Stimulated activated CD4-positive, alpha-beta T cell treated with anti-CD3 and anti-CD28 coated beads, TNF-alpha, amount 100 ng/mL, for 48 hours (primary cell): Measurements from ENCODE around the gene NKD2.
"Not testable (repeated sequence)": the region's sequence is repeated elsewhere in the genome, so short reads cannot be mapped to it uniquely, and the experiment has no call there.

ENCODE experiments used
- DNase-seq, 3 donors: peaks; one replicate each; pipeline ENCODE4 v3.0.0-alpha.2; 2020; ENCODE audit warnings: low read depth in 3 of 3

The NKD2 gene

DNA sequence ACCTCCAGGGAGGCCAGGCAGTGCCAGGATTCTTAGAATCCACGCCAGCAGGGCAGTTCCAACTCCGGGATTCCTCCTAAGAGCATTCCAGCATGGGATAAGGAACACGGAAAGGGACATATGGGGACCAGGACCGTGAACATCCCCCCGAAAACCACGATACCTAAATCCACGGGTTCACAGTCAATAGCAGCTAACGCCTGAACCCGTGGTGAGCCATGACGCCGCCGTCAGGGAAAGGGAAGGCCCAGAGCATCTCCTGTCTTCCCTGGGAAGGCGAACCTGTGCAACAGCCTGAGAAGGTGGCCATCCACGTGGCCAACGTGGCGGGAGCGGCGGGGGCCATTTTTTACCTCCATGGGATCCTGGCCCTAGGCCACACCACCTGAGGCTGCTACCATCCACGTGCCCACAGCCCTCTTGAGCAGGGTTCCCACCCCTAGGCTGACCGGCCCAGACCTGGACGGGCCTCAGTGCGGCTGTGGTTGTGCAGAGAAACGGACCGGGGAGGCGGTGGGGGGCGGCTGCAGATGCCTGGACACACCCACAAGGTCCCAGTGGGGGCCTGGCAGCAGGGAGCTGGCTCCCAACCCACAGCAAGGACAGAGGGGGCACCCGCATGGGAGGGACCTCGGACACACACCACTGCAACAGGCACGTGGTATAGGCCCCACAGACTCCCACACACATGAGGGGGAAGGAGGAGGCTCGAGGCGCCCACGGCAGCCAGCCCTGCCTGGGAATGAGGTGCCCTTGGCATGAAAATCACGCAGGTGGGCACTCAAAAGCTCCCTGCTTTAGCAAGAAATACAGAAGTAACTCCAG is 60.5 kb downstream of the NKD2 start:
- no peak for DNase-seq

DNA sequence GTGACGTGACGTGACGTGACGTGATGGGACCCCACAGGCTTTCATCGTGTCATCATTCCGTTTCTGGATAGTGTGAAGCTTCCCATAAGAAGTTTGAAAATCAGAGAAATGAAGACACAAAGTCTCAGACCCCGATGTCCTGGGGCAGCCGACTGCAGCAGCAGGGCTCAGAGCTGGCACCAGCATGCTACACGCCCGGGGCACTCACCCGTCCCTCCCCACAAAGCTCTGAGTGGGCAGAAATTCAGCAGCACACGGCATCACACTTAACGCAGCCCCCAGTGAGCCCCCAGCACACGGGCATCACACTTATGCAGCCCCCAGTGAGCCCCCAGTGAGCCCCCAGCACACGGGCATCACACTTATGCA is 61.1 kb downstream of the NKD2 start:
- no peak for DNase-seq

DNA sequence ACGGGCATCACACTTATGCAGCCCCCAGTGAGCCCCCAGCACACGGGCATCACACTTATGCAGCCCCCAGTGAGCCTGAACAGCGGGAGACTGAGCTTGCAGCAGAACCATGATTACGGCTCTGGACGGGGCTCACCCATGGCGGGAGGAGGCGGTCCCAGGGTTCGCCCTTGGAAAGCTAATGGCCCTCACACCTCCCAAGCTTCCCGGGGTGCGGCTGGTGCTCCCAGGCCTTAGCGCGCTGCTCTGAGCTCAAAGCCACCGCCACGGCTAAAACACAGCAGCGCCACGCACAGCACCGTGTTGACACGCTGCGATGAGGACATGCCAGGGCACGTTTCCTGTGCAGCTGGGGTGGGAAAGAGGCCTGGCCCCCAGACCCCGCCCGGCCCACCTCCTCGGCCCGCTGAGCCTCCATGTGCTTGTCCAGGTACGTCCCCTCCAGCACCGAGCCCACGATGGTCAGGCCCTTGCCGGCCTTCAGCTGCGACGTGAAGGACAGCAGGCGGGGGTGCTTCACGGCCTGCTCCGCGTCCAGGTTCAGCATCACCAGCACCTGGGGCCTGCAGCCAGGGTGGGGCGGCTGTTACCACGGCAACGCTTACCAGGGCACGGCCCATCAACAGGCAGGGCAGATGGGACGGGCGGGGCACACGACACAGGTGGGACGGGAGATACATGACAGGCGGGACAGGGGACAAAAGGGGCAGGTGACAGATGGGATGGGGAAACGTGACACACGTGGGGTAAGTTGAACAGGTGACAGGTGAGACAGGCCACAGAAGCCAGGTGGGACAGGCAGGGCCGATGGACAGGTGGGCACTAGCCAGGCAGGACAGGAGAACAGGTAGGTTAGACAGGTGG is 64.9 kb downstream of the NKD2 start:
- no peak for DNase-seq

DNA sequence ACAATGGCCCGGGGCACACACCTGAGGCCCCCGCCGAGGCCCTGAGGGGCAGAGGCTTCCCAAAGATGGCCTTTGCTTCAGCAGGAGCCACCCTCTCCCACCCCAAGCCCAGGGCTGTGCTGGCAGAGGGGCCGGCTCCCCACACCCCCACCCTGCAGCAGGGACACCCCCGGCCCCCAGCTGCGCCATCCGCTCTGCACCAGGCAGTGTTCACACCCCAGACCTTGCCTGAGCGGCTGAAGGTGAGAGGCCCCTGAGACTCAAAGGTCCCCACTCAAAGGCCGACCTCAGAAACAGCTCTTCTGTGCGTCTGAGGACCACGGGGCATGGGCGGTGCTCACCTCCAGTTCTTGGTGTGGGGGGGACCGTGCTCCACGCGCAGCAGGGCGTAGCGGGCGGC is 65.6 kb downstream of the NKD2 start:
- DNase-seq, result no peak

DNA sequence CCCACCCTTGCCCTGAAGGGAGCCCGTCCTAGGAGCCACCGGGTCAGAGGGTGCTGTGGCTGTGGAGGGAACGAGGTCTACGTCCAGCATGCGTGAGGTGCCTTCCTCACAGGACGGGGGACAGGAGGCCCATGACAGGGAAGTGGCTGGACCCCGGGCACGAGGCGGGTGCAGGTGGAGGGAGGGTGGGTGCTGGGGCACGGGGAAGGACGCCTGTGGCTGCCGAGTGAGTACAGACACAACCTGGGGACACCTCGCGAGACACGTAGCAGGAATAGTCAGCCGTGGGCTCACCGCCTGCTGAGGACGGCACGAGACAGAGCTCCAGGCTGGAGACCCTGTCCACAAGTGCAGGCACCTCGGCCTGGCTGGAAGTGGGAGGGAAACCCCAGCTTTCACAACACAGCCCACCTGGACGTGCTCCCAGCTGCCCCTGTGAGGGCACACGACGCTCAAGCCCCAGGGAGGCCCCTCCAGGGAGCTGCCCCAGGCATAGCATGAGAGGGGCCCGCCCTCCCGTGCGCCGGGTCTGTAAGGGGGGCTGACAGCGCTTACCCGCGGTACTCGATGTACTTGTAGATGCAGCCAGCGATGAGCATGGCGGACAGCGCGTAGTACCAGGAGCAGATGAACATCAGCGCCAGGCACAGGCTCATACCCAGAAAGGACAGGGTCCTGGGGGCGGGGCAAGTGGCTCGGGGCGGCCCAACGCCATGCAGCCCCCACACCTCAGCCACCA is 66.4 kb downstream of the NKD2 start:
- DNase-seq, result no peak

DNA sequence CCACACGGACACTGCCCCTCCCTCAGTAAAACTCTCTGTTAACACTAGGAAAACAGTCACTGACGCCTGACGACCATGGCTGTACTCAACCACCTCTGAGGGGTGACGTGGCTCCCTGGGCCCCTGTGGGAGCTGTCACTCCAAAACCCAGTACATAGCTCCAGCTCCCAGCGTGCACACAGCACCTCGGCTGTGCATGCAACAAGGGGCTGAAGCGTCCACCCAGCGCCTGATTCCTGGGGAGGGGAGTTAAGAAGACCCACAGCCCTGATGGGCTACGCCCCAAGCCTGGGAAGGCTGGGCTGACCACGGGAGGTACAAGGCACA is 66.9 kb downstream of the NKD2 start:
- no peak for DNase-seq

DNA sequence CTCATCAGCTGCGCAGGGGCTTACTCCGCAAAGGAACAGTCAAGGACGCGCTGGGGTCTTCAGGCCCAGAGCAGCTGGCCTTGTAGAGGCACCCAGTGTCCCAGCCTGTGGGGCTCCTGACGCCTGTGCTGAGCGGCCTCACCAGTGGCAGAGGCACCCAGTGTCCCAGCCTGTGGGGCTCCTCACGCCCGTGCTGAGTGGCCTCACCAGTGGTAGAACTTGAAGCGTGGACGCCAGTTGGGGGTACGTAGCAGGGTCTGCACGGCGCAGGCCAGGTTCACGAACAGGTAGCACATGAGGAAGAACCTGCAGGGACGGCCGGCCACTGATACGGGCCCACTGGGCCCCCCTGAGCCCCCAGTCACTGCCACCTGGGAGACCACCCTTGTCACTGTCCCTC is 67.3 kb downstream of the NKD2 start:
- no peak for DNase-seq

DNA sequence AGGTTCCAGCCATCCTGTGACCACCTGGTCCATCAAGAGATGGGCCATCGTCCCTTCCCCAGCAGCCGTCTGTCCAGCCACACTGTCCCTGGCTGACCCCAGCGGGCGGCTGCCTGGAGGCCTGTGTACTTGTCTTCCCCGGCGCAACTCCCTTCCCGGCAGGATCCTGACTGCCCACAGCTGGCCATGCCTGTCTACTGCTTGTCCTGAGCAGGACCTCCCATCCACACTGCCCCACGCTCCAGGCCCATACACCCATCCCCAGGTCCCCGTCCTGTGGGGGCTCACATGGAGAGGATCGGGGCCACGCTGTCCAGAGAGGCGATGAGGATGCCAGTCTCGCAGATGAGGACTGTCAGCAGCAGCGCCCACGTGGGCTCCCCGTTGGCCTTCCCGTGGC is 67.8 kb downstream of the NKD2 start:
- DNase-seq, result no peak

DNA sequence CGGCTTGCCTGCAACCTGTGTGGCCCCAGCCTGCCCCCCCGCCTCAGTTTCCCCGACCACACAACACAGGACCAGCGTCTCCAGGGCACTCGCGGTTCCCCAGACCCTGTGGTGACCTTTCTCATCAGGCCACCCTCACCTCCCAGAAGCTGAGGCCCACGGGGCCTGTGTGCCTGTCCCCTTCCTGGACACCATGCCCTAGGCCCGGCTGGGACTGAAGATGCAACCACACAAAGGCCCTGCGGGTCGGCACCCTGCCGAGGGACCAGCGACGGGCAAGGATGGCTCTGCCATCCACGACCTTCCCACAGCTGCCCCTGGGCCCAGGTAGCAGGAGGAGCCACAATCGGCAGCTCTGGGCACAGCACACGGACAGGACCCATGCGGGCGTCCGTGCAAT is 68.4 kb downstream of the NKD2 start:
- no peak for DNase-seq

DNA sequence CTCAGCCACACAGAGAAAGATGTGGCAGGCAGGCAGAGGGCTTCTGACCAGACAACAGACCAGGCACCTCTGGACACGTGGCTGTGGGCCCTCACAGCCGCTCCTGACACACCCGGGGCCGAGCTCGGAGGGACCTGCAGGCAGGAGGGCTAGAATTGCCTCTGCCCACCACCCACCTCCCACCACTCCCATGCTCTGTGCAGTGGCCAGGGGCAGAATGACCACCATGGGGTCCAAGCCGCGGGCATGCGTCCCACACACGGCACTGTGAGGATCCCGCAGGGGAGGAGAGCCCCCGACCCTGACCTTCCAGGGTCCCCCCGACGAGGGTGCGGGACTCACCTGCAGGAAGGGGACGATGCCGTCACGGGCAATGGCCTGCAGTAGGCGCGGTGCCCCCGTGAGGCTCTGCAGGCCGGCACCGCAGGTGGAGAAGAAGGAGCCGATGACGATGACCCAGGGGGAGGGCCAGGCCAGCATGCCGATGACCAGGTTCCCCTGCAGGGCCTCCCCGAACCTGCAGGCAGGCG is 69.0 kb downstream of the NKD2 start:
- no peak for DNase-seq

DNA sequence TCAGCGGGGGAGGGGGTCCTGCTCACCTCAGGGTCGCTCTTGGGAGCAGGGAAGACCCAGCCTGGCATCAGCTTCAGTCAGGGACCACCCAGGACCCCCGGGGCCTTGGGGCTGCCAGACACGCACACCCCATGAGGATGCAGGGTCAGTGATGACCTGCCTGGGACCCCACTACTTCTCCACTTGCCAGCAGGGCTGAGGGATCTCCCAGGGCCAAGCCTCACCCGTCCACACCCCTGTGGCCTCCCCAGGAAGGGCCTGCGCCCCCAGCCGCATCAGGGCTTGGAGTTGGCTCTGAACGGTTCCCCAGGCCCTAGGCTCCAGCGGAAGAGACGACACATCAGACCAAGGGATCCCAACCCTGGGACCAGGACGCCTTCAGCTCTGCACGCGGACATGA is 69.6 kb downstream of the NKD2 start:
- DNase-seq, result no peak

DNA sequence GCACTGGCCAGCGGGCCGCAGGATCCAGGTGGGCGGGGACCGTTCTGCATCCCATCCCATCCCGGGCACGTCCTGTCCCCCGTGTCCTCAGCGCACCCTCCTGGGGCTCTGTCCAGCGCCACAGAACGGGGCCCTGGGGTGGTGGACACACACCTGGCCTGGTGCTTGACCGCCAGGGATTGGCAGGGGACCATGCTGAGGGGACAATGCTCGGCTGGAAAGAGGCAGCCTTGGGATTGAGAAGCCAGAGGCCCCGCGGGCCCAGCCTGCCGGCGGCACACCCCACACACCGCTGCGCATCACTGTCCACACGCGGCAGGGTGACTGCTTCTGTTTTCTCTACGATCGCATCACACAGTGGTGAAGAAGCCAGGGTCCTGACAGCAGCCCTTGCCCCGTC is 70.2 kb downstream of the NKD2 start:
- DNase-seq, result no peak

DNA sequence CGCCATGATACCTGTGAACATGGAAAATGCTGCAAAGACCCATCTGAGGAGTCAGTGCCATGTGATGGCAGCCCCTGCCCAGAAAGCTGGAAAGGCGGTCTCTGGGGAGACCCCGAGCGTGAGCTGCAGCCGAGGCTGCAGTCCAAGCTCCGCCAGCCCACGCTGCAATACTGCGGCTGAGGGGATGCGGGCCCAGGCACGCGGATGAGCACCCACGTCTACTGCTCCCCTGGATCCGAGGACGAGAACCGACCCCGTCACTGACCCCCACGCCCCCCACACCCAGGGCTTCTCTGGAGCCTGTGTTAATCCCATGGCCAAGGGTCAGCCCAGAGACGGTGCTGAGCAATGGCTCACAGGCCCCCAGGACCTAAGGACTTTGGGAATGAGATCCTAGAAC is 70.9 kb downstream of the NKD2 start:
- DNase-seq, result no peak

DNA sequence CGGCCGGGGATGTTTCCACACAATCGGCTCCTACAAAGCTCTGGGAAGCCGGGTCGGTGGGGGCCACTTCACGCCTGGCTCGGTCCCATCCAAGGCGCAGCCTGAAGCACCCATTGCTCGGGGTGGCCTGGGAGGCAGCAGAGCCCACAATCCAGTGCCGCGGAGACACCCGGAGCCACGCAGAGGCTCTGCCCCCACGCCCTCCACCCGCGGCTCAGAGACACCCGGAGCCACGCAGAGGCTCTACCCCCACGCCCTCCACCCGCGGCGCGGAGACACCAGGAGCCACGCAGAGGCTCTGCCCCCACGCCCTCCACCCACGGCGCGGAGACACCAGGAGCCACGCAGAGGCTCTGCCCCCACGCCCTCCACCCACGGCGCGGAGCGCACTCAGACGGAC is 71.4 kb downstream of the NKD2 start:
- no peak for DNase-seq

DNA sequence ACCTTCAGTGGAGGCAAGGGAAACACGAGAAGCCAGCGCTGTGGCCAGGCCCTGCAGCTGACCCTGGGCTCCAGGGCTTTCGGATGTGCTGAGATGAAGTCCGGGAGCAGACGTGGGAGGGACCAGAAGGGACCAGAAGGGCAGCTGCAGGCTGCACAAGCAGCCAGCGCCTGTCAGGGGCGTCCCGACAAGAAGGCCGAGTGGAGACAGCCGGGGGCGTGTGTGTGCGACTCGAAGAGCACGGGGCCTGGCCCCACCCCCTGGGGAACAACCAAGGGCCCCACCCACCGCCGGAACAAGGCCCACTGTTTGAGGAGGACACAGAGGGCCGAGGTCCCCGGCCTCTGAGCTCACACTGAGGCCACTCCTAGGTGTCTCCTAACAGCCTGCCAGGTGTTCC is 71.8 kb downstream of the NKD2 start:
- no peak for DNase-seq

DNA sequence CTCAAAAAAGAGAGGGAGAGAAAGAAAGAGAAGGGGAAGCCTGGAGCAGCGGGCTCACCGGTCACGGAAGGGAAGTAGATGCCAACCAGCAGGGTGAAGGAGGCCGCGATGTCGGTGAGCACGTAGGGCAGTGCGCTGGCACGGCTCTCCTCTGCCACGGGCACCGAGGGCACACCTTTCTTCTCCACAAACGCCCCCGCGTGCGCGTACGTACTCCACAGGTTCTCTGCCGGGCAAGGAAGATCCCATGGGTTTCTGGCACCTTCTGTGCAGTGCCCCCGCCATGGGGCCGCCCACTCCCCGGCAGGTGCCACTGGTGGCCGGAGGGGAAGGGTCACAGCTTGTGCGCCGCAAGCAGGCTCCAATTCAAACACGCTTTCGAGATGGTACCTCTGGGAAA is 72.9 kb downstream of the NKD2 start:
- DNase-seq, result no peak

DNA sequence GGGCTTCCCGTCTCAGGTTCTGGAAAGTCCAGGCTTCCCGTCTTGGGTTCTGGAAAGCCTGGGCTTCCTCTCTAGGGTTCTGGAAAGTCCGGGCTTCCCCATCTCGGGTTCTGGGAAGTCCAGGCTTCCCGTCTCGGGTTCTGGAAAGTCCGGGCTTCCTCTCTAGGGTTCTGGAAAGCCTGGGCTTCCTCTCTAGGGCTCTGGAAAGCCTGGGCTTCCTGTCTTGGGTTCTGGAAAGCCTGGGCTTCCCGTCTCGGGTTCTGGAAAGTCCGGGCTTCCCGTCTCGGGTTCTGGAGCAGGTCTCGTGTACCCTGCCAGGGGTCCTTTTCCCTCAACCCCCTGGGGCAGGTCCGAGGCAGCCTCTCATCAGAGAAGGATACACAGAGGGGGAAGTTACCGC is 74.4 kb downstream of the NKD2 start:
- DNase-seq, result not testable (repeated sequence)

DNA sequence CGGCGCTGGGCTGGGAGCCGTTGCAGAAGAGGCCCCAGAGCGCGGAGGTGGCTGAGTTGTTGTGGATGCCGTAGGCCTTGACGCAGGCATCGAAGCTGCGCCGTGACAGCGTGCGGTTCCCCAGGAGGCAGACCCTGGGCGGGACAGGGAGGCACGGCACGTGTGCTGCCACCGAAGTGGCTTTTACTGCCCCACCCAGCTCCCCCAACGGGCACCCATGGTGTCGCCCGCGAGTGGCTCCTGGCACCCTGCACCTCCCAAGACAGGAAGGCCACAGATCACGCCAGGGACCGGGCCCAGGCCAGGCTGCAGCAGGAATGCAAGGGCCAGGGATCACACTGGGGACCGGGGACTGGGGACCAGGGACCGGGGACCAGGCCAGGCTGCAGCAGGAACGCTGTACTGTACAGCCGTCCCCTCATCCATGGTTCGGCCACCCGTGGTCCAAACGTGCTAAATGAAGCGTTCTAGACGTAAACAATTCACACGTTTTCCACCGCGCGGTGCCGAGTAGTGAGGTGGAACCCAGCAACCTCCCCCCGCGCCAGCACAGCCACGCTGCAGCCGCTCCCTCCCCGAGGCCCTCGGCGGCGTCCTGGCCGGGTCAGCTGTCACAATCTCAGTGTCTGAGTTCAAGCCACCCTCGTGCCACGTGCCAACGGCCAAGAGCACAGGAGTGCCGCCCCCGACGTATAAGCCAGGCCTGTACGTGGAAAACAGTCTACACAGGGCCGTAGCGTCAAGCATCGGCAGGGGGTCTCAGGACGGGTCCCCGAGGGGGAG is 75.4 kb downstream of the NKD2 start:
- DNase-seq, result no peak

DNA sequence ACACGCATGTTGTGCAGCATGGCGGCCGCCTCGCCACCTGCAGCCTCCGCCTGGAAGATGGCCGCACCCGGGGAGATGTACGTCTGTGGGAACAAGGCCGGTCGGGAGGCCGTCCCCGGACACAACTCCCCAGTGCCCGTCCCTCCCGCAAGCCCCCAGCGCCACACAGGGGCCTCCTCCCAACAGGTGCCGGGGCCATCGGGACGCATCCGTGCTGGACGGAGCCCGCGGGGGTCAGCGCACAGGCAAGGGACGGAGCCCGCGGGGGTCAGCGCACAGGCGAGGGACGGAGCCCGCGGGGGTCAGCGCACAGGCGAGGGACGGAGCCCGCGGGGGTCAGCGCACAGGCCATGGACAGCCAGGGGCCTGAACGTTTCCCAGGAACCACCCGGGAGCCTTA is 76.8 kb downstream of the NKD2 start:
- DNase-seq, result no peak

DNA sequence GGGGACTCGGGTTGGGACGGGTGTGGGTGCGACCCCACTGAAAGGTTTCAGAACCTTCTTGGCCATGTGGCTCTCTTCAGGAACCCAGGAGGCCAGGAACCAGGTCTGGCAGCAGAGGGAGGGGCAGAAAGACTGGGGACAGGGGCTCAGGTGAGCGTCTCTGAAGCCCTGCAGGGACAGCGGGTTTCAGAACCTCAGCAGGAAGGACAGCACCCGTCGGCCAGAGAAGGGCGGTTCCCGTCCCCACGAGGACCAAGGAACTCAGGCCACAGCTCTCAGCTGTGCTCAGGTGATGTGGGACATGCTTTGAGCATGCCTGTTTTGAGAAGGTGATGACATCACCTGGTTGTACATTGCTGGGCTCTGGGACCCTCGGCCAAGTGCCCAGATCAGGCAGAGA is 77.5 kb downstream of the NKD2 start:
- DNase-seq, result no peak

DNA sequence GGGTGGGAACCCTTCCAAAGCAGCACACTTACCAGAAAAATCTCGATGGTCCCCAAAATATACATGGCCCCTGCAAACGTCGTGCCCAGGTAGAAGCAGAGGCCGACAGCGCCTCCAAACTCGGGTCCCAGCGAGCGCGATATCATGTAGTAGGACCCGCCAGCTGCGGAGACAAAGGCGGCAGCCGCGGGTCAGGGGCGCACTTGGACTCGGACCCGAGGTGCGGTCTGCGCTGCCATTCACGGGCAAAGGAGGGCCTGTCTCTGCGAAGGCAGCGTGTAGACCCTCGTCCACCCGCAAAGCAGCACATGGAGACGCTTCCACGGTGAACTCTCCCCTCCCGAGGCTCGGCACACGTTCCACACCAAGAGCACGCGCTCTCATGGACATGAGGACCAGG is 78.3 kb downstream of the NKD2 start:
- no peak for DNase-seq

DNA sequence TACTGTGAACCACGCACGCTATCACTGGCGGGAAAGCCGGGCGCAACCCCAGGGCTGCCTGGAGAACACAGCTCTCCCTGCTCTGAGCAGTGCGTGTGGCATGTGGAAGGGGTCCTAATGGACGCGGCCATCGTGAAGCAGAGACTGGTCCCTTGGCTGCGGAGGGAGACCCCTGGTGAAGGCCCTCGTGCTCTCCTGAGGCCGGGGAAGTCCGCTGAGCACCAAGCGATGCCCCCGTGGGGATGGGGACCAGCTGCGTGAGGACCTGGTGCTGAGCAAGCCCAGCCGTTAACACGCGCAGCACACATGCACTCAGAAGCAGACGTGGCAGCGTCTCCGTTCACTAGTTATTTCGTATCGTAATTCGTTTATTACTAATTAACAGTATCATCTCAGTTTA is 78.8 kb downstream of the NKD2 start:
- DNase-seq, result no peak
